ENCODE measurements around the gene TMEM250.

DNA sequence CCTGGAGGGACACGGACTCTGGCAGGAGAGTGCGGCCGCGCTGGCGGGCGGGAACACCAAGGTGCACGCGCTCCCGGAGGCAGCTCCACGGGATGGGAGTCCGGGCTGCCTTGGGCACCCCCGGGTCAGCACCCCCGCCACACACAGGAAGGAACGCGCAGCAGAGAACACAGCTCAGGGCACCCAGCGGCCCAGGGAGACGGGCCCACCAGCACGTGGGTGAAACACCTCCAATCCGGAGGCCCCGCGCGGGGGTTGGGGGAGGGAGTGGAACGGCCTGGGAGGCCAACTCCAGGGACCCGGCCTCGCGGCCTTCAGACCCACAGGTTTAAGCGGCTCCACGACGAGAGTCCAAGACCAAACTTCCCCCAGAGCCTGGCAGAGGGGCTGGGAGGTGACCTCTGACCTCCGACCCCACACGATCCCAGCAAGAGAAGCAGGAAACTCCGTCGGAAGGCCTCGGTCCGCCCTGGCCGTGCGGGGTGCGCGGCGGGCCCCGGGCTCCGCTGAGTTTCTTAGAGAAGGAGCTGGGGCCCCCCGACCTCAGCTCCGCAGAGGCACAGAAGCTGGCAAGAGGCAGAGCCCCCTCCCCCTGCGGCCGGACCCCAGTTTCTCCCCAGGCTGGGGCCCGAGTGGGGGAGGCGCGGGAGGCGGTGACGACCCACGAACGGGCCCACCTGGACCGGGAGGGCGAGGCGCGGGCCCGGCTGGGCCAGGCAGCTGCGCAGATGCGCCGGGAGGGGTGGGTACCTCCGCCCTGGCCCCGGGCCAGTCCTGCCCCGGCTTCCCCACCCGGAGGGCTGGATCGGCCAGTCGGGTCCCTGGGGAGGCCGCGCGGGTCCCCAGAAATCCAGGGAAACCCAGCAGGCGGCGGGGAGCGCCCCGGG is 24.4 kb downstream of the TMEM250 start:
- TF ChIP-seq, protein P1, sequence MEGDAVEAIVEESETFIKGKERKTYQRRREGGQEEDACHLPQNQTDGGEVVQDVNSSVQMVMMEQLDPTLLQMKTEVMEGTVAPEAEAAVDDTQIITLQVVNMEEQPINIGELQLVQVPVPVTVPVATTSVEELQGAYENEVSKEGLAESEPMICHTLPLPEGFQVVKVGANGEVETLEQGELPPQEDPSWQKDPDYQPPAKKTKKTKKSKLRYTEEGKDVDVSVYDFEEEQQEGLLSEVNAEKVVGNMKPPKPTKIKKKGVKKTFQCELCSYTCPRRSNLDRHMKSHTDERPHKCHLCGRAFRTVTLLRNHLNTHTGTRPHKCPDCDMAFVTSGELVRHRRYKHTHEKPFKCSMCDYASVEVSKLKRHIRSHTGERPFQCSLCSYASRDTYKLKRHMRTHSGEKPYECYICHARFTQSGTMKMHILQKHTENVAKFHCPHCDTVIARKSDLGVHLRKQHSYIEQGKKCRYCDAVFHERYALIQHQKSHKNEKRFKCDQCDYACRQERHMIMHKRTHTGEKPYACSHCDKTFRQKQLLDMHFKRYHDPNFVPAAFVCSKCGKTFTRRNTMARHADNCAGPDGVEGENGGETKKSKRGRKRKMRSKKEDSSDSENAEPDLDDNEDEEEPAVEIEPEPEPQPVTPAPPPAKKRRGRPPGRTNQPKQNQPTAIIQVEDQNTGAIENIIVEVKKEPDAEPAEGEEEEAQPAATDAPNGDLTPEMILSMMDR (IDR thresholded peaks at IDR 0.05) = no peak
- TF ChIP-seq RCOR1 (IDR thresholded peaks at IDR 0.05; ENCODE audit: low read length) (no peak), NFIC (IDR thresholded peaks at IDR 0.05; ENCODE audit: borderline replicate concordance) (no peak), MXI1 (IDR thresholded peaks at IDR 0.05; ENCODE audit: low read depth, low read length) (no peak), EZH2phosphoT487 (IDR thresholded peaks at IDR 0.05; ENCODE audit: borderline replicate concordance, low read depth) (no peak), POLR2AphosphoS5 (IDR thresholded peaks at IDR 0.05; ENCODE audit: low read depth, low read length) (no peak), TCF12 (IDR thresholded peaks at IDR 0.05) (no peak), GATA2 (CRISPR knock-in tag; IDR thresholded peaks at IDR 0.05) (no peak), MEF2A (IDR thresholded peaks at IDR 0.05; ENCODE audit: borderline replicate concordance, low read depth) (no peak), SIN3A (IDR thresholded peaks at IDR 0.05; ENCODE audit: borderline replicate concordance, low read depth, low read length) (no peak)
- TF ChIP-seq, protein P2, sequence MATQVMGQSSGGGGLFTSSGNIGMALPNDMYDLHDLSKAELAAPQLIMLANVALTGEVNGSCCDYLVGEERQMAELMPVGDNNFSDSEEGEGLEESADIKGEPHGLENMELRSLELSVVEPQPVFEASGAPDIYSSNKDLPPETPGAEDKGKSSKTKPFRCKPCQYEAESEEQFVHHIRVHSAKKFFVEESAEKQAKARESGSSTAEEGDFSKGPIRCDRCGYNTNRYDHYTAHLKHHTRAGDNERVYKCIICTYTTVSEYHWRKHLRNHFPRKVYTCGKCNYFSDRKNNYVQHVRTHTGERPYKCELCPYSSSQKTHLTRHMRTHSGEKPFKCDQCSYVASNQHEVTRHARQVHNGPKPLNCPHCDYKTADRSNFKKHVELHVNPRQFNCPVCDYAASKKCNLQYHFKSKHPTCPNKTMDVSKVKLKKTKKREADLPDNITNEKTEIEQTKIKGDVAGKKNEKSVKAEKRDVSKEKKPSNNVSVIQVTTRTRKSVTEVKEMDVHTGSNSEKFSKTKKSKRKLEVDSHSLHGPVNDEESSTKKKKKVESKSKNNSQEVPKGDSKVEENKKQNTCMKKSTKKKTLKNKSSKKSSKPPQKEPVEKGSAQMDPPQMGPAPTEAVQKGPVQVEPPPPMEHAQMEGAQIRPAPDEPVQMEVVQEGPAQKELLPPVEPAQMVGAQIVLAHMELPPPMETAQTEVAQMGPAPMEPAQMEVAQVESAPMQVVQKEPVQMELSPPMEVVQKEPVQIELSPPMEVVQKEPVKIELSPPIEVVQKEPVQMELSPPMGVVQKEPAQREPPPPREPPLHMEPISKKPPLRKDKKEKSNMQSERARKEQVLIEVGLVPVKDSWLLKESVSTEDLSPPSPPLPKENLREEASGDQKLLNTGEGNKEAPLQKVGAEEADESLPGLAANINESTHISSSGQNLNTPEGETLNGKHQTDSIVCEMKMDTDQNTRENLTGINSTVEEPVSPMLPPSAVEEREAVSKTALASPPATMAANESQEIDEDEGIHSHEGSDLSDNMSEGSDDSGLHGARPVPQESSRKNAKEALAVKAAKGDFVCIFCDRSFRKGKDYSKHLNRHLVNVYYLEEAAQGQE (IDR thresholded peaks at IDR 0.05; ENCODE audit: low read depth, low read length) = no peak
- TF ChIP-seq, protein P3, sequence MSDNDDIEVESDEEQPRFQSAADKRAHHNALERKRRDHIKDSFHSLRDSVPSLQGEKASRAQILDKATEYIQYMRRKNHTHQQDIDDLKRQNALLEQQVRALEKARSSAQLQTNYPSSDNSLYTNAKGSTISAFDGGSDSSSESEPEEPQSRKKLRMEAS (IDR thresholded peaks at IDR 0.05; ENCODE audit: low read depth) = no peak

Data from SK-N-SH (cell line).